ENCODE measurements around the gene UBE3B.

DNA sequence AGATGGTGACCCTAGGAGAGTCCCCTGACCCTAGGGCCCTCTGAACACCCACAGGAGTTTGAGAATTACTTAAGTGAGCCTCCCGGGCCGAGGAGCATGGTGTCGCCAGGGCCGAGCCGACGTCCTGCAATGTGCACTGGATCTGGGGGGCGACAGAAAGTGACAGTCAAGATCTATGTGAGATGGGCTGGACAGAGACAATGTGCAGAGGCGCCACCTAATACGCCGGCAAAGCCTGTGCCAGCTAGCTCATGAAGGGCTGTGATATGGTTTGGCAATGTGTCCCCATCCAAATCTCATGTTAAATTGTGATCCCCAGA, 84.2 kb downstream of the UBE3B start:
- TF ChIP-seq CTCF (IDR thresholded peaks at IDR 0.05) (no peak), POLR2A (IDR thresholded peaks at IDR 0.05) (no peak)

Measured in prostate gland (tissue), 2 donors.